Cardiac muscle cell (in vitro differentiated cells and primary cell): ENCODE results near the gene LRRK1. TPM values are rescaled to one million over a fixed set of nuclear protein-coding genes. Genes with fewer than 3 reads are reported as not detected.

ENCODE experiments used
- DNase-seq, 2 donors: peaks; one replicate each; pipeline versions ENCODE4 v3.0.0 to v3.0.0-alpha.2; 2010 to 2017; ENCODE audit warnings: low read depth in 1 of 2, low spot score in 1 of 2
- H3K27ac ChIP-seq: fragments of 200-600 bp; sonication (generic); 2 replicates; pipeline ENCODE4 v1.5.1; 2016
- H3K27me3 ChIP-seq: fragments of 200-600 bp; sonication (generic); 2 replicates; pipeline ENCODE4 v1.6.0; 2016; ENCODE audit warnings: control low read depth
- H3K36me3 ChIP-seq: fragments of 200-600 bp; sonication (generic); 2 replicates; pipeline ENCODE4 v1.5.1; 2016; ENCODE audit warnings: control low read depth
- H3K4me1 ChIP-seq: fragments of 200-600 bp; sonication (generic); 2 replicates; pipeline ENCODE4 v1.8.1; 2017; ENCODE audit warnings: low read depth, mild to moderate bottlenecking, mixed run types
- H3K4me3 ChIP-seq: fragments of 200-600 bp; sonication (generic); 2 replicates; pipeline ENCODE4 v1.5.1; 2016; ENCODE audit warnings: mild to moderate bottlenecking
- H3K9me3 ChIP-seq: fragments of 200-600 bp; sonication (generic); 2 replicates; pipeline ENCODE4 v1.5.1; 2017; ENCODE audit warnings: low read depth, mild to moderate bottlenecking, control low read depth
- polyA plus RNA-seq: library from polyadenylated mRNA; unstranded; fragments of >200 nt; fragmentation: Nextera tagmentation; extraction: Ambion mirVana; gene quantifications from 2 replicates; pipeline ENCODE4 v1.2.1, GENCODE V29; 2016
- total RNA-seq: library from RNA; depleted of rRNA; stranded (reverse); fragments of >200 nt; gene quantifications from 2 replicates; pipeline ENCODE4 v1.2.3, GENCODE V29; 2016
- TF ChIP-seq, protein P1 (sequence below): IDR thresholded peaks from 2 replicates; pipeline ENCODE4 v1.5.1; 2012; ENCODE audit warnings: low read depth, mild to moderate bottlenecking, low read length

Gene LRRK1
- total and polyA plus RNA-seq, 2 experiments from 2014 or later = 0.12 to 1.0 TPM

DNA sequence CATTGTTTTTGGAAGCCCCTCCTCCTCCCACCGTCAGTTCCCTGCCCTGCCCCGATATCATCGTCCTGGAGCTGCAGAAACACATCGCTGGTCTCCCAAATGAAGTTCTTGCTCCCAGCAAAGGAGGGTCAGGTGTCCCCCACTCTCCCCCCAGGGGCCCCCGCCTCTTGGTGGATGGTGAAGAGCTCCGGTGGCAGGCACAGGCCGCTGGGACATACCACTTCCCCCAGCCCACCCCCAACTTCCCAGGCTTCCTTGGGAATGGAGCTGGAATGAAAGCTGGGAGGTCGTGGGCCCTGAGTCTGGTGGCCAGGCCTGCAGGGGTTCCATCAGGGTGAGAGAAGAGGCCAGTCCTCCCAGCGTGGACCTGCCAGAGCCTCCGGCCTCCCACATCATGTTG is 195.0 kb downstream of the LRRK1 start:
- H3K4me1 ChIP-seq = peaks cover 4% of the 10 kb centered on the region
- no peaks in the 10 kb centered on the region for H3K9me3 ChIP-seq
- no peaks in the 10 kb centered on the region for H3K36me3 ChIP-seq
- no peaks in the 10 kb centered on the region for H3K27me3 ChIP-seq
- H3K4me3 ChIP-seq = no peak overlapping the region
- no peak for DNase-seq
- TF ChIP-seq, protein P1, sequence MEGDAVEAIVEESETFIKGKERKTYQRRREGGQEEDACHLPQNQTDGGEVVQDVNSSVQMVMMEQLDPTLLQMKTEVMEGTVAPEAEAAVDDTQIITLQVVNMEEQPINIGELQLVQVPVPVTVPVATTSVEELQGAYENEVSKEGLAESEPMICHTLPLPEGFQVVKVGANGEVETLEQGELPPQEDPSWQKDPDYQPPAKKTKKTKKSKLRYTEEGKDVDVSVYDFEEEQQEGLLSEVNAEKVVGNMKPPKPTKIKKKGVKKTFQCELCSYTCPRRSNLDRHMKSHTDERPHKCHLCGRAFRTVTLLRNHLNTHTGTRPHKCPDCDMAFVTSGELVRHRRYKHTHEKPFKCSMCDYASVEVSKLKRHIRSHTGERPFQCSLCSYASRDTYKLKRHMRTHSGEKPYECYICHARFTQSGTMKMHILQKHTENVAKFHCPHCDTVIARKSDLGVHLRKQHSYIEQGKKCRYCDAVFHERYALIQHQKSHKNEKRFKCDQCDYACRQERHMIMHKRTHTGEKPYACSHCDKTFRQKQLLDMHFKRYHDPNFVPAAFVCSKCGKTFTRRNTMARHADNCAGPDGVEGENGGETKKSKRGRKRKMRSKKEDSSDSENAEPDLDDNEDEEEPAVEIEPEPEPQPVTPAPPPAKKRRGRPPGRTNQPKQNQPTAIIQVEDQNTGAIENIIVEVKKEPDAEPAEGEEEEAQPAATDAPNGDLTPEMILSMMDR = no peak
- no peak overlapping the region for H3K27ac ChIP-seq

DNA sequence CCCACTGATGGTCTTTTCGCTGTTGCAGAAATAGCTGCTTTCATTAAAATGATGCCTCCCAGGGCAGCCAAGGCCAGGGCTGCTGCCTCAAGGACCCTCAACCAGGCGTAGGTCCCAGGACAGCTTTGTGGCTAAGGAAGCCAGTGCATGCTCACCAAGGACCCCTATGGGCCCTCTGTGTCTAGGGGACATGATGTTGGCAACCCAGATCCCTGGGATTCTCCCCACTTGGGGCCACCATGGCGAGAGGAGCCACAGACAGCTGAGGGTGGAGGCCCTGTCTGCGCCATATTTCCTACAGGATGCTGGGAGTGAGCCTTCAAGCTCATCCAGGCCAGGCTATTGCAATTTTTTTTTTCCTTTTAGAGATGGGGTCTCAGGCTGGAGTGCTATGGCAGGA is 195.5 kb downstream of the LRRK1 start:
- no peaks in the 10 kb centered on the region for H3K36me3 ChIP-seq
- H3K27me3 ChIP-seq = no peaks in the 10 kb centered on the region
- H3K9me3 ChIP-seq = no peaks in the 10 kb centered on the region
- TF ChIP-seq, protein P1 = no peak
- H3K4me1 ChIP-seq = peaks cover 4% of the 10 kb centered on the region
- H3K27ac ChIP-seq = no peak overlapping the region
- no peak for DNase-seq
- H3K4me3 ChIP-seq = no peak overlapping the region

DNA sequence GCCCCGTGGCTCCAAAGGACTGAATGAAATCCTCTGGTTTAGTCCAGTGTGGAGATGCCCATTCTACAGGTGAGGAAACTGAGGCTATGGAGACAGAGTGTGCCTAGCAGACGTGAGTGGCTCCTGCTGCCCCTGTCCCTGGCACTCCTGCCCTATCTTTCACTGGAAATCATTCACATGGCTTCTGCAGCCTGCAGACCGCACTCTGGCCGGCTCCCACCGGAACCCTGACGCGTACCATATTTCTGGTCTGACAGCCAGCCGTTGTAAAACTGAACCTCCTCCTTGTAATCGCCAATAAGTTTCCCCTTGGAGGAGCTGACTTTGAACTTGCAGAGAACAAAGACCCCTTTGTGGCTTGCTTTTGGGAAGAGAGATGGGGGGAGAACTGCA is 196.2 kb downstream of the LRRK1 start:
- peak in 1 of 2 donors; percentile 66 for DNase-seq
- no peak overlapping the region for H3K4me3 ChIP-seq
- H3K9me3 ChIP-seq = no peaks in the 10 kb centered on the region
- H3K4me1 ChIP-seq = peaks cover 5% of the 10 kb centered on the region
- H3K27me3 ChIP-seq = no peaks in the 10 kb centered on the region
- H3K36me3 ChIP-seq = no peaks in the 10 kb centered on the region
- H3K27ac ChIP-seq = no peak overlapping the region
- TF ChIP-seq, protein P1 = no peak

DNA sequence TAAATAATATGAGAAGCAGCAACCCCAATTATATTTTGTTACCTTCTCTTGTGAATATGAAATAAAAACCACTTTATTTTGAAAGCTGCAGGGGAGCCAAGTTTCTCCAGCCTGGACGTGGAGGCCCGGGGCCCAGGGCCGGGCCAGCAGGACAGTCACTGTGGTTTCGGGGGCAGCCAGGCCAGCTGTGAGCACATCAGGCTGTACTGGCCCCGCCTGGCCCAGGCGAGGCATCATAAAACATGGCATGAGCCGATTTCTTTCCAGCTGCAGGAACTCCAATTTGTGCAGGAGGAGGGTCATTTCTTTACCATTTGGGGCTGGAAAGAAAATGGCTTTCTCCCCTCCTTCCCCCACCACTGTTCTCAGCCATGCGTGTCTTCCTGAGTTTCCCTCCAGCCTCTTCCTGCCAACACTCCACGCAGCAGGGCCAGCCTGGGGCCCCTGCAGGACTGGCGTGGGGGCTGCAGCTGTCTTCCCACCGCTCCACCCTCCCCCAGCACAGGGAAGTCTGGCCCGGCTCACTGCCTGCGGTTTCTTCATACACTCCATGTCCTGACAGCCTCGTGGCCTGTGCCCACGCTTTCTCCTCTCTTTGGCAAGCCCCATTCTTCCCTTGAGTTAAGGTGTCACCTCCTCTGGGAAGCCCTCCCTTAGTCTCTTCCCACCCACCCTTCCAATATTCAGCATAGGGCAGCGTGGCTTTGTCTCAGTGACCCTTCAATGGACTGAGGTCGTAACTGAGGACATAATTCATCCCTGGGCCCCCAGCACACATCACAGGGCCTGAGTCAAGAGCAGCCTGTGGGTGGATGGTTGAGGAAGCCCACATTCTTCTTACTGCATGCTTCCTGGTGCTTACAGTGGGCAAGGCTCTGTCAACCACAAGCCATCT is 196.9 kb downstream of the LRRK1 start:
- TF ChIP-seq, protein P1 = no peak
- no peaks in the 10 kb centered on the region for H3K9me3 ChIP-seq
- H3K4me3 ChIP-seq = no peak overlapping the region
- H3K27me3 ChIP-seq = no peaks in the 10 kb centered on the region
- no peaks in the 10 kb centered on the region for H3K36me3 ChIP-seq
- H3K4me1 ChIP-seq = peaks cover 11% of the 10 kb centered on the region
- H3K27ac ChIP-seq = no peak overlapping the region
- peak in 1 of 2 donors; percentile 89 for DNase-seq

DNA sequence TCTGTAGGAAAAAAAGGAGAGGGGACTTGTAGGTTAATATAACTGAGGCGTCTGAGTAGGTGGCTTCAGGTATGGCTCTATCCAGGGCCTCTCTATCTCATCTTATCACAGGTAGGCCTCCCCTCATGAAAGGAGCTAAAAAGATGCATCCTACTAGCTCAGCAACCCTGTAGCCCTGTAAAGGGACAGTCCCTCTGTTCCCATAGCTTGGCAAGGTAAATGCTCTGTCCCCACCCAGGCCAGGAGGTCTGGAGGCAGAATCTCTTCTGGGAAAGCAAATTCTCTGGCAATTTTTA is 197.5 kb downstream of the LRRK1 start:
- no peak for DNase-seq
- TF ChIP-seq, protein P1 = no peak
- Histone ChIP-seq H3K4me1 (peaks cover 17% of the 10 kb centered on the region), H3K27ac (no peak overlapping the region), H3K27me3 (no peaks in the 10 kb centered on the region), H3K4me3 (no peak overlapping the region), H3K9me3 (no peaks in the 10 kb centered on the region), H3K36me3 (no peaks in the 10 kb centered on the region)
